Stimulated activated naive CD8-positive, alpha-beta T cell treated with anti-CD3 and anti-CD28 coated beads, Interleukin-15, Interleukin-2, amounts not matched to agents 100 ng/mL and 50 ng/mL, for 24 hours (primary cell): ENCODE measurements around the gene PSMB11.
"Not testable (repeated sequence)": the region's sequence is repeated elsewhere in the genome, so short reads cannot be mapped to it uniquely, and the experiment has no call there.

Experiments used
- H3K27ac Mint-ChIP-seq: one replicate; pipeline ENCODE4 v1.8.0; 2021; ENCODE audit warnings: mild to moderate bottlenecking, mixed read lengths
- H3K27me3 Mint-ChIP-seq: one replicate; pipeline ENCODE4 v1.8.0; 2021; ENCODE audit warnings: mixed read lengths
- H3K36me3 Mint-ChIP-seq: one replicate; pipeline ENCODE4 v1.8.0; 2021; ENCODE audit warnings: low read depth, mixed read lengths
- H3K4me1 Mint-ChIP-seq: one replicate; pipeline ENCODE4 v1.8.0; 2021; ENCODE audit warnings: low read depth, mixed read lengths
- H3K4me3 Mint-ChIP-seq: one replicate; pipeline ENCODE4 v1.8.0; 2021; ENCODE audit warnings: mild to moderate bottlenecking, mixed read lengths
- H3K9me3 Mint-ChIP-seq: one replicate; pipeline ENCODE4 v1.8.0; 2021; ENCODE audit warnings: mixed read lengths

PSMB11 gene

DNA sequence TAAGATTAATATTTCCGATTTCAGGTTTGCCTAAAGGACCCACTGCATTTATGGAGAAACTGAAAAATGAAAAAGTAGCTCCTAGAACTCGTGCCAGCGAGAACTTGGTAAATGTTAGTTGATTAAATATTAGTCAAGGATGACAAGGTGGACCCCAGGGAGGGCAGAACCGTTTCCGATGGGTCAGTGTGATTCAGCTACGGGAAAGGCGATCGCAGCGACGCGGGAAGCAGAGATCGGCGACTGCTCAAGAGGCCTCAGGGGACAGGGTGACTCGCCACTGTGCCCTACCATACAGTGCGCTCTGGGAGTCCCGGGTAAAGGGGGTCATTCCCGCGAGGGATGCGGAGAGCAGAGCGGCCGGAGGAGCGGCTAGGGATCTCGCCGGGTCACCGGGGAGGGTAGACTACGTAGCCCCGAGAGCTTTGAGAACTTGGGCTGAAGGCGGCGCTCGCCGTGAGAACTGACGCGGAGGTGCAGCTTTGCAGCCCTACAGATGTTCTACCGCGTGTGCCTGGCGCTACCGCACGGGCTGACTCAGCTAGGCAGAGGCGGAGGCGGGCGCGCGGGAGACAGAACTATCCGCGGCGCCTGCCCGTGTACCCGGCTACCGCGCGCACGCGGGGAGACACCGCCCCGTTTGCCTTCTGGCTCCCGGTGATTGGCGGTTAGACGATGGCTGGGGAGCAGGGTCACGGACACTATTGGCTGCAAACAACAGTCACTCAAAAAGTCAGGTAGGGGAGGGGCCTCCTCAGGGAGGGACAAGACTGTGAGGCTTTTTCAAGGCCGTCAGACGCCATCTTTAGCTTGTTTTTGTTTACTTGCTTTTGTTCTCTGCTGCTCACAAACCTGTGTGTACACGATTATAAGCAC, 35.2 kb upstream of the PSMB11 start:
- Mint-ChIP-seq H3K36me3 (no peaks in the 10 kb centered on the region), H3K9me3 (no peaks in the 10 kb centered on the region), H3K4me1 (peaks cover 51% of the 10 kb centered on the region), H3K4me3 (peak overlapping the region; percentile 92), H3K27ac (peak overlapping the region; percentile 96), H3K27me3 (no peaks in the 10 kb centered on the region)

DNA sequence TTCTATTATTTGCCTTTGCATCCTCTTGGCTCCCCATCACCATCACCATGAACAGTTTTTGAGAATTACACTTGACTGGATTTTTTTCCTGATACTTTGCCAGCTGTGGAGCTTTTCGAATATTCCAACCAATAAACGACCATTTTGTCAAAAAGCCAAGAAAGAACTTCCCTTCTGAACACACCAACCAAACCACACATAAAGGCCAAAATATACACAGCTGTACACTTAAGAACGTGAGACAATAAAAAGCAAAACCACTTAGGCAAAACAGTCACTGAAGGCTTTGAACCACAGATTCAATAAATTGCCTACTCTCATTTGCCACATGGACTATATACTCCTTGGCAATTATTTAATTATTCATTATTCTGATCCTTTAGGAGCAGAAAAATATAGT, 33.2 kb upstream of the PSMB11 start:
- Mint-ChIP-seq H3K36me3 (no peaks in the 10 kb centered on the region), H3K27ac (peak overlapping the region; percentile 61), H3K4me3 (peak overlapping the region; percentile 93), H3K4me1 (peaks cover 51% of the 10 kb centered on the region), H3K27me3 (no peaks in the 10 kb centered on the region), H3K9me3 (no peaks in the 10 kb centered on the region)

DNA sequence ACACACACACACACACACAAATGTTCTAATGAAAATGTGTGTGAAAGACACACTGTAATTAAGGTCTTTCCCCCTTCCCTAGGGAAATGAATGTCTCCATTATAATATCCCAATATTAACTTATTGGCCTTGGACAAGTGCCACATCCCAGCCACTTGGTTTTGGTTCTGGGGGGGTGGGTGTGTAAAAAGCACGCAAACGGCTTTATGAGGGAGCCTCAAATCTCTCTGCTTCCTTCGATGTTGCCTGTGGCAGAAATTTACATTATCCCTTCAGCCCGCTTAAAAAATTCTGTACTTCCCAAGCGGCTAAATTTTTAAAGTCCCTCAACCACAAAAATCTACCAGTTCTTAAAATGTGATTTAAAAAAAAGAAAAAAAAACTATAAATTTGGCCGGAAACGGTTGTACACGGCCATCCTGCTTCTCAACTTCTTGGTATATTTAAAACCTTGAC, 32.5 kb upstream of the PSMB11 start:
- H3K4me1 Mint-ChIP-seq: peaks cover 51% of the 10 kb centered on the region
- no peaks in the 10 kb centered on the region for H3K27me3 Mint-ChIP-seq
- no peaks in the 10 kb centered on the region for H3K36me3 Mint-ChIP-seq
- no peaks in the 10 kb centered on the region for H3K9me3 Mint-ChIP-seq
- peak overlapping the region; percentile 93 for H3K4me3 Mint-ChIP-seq
- peak overlapping the region; percentile 95 for H3K27ac Mint-ChIP-seq

DNA sequence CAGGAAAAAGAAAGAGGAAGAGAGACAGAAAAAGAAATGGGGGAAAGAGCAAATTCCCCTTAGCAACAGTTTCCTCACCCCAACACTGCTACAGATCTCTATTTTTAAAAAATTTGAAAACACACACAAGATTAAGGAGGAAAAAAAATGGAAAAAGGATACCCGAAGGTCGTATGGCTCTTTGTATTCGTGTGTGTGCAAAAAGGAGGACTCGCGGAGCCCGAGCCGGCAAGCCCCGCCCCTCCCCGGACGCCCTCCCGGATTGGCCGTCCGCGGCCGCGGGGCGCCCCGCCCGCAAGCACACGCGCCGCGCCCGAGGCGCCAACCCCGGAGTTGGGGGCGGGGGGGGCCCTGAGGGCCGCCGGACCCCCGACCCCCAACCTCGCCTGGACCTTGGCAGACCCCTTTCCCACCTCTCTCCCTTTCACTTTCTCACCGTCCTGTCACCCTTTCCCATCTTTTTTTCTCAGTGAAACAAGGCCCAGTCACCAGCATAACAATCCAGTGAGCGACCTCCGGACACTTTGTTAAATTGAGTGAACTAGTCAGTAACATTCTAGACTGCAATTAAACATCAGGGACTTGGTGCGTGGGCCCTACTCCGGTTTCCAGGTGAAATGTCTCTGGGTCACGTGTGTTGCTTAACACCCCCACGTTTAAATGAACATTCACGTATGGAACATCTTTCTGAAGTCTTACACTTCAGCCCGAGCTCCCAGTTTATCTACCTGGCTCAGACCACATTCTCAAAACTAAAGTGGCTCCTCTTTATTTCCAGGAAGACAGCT, 31.9 kb upstream of the PSMB11 start, which contains the start of gene C14orf93:
Gene C14orf93 (minus strand): TSS at position 205 of the 788 bp plus-strand sequence. CDS start 11,120 bp downstream, outside the sequence.
- H3K27ac Mint-ChIP-seq: peak within 1 kb of the TSS; percentile 95
- H3K4me1 Mint-ChIP-seq: peaks cover 51% of the 10 kb centered on the region
- H3K9me3 Mint-ChIP-seq: no peaks in the 10 kb centered on the region
- peak within 1 kb of the TSS; percentile 93 for H3K4me3 Mint-ChIP-seq
- H3K36me3 Mint-ChIP-seq: no peaks in the 10 kb centered on the region
- H3K27me3 Mint-ChIP-seq: no peaks in the 10 kb centered on the region

DNA sequence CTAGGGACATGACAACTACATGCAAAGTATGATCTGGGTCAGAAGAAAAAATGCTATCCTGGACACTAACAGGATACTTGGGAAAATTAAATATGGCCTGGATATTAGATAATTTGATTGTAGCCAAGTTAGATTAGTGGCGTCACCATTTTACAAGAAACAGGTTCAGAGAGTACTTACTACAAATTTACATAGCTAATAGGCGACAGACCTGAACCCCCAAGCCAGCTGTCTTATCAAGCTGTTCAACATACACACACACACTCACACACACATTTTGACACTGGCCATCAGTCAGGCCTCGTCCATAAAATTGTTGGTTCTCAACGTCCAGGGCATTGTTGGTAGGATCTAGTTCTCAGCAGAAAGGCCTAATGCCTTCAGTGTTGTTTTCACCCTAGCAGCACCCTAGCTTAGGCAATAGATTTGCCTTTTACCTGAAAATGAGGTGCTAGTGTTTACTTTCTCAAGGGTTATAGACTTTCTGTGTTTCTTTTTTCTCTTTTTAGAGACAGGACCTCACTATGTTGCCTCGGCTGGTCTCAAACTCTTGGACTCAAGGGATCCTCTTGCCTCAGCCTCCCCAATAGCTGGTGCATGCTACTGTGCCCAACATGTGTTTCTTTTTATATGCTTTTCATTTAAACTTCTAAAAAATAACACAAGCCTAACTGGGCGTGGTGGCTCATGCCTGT, 28.8 kb upstream of the PSMB11 start:
- Mint-ChIP-seq H3K27me3 (no peaks in the 10 kb centered on the region), H3K4me3 (no peak overlapping the region), H3K36me3 (no peaks in the 10 kb centered on the region), H3K4me1 (peaks cover 28% of the 10 kb centered on the region), H3K9me3 (no peaks in the 10 kb centered on the region), H3K27ac (no peak overlapping the region)

DNA sequence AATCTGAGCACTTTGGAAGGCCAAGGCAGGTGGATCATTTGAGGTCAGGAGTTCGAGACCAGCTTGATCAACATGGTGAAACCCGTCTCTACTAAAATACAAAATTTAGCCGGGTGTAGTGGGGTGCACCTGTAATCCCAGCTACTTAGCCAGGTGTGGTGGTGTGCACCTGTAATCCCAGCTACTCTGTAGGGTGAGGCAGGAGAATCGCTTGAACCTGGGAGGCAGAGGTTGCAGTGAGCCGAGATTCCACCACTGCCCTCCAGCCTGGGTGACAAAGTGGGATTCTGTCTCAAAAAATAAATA, 28.3 kb upstream of the PSMB11 start:
- H3K9me3 Mint-ChIP-seq, H3K4me3 Mint-ChIP-seq, H3K27me3 Mint-ChIP-seq, H3K27ac Mint-ChIP-seq, H3K36me3 Mint-ChIP-seq: not testable (repeated sequence)
- H3K4me1 Mint-ChIP-seq: peaks cover 23% of the 10 kb centered on the region

DNA sequence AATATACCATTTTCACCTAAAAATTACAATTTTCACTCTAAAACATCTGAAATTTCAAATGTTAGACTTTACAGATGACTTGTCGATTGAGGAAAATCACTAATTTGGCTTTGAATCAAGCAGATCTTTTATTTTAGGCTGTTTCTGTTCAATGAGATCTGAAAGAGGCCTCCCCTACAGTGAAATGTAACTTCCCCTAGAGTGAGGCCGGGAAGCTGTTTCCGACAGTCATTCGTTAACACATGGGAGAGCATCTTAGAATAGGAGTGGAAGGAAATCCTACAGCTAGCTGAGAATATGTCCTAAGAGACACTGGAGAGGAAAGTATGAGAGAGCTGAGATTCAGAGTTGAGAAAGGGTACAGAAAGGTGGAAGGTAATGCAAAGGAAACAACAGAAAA, 26.4 kb upstream of the PSMB11 start:
- Mint-ChIP-seq H3K9me3 (no peaks in the 10 kb centered on the region), H3K4me3 (no peak overlapping the region), H3K27me3 (no peaks in the 10 kb centered on the region), H3K4me1 (peaks cover 4% of the 10 kb centered on the region), H3K36me3 (peaks cover under 1% of the 10 kb centered on the region), H3K27ac (no peak overlapping the region)

DNA sequence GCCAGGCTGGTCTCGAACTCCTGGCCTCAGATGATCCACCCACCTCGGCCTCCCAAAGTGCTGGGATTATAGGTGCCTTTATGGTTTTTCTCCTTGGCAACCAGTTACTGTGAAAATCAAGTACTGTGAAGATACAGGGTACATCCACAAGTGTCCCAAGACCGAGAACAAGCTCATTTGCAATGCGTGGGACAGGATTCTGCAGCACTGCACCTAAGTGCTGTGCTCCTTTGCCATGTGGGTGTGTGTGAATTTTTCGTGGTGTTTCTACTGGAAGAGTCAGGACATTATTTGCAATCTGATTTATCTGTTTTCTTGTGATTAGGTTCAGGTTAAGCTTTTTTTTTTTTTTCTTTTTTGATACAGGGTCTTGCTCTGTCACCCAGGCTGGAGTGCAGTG, 24.9 kb upstream of the PSMB11 start:
- H3K36me3 Mint-ChIP-seq: peaks cover 13% of the 10 kb centered on the region
- H3K4me1 Mint-ChIP-seq: peaks cover 5% of the 10 kb centered on the region
- H3K9me3 Mint-ChIP-seq: no peaks in the 10 kb centered on the region
- H3K27ac Mint-ChIP-seq: no peak overlapping the region
- no peak overlapping the region for H3K4me3 Mint-ChIP-seq
- H3K27me3 Mint-ChIP-seq: no peaks in the 10 kb centered on the region

DNA sequence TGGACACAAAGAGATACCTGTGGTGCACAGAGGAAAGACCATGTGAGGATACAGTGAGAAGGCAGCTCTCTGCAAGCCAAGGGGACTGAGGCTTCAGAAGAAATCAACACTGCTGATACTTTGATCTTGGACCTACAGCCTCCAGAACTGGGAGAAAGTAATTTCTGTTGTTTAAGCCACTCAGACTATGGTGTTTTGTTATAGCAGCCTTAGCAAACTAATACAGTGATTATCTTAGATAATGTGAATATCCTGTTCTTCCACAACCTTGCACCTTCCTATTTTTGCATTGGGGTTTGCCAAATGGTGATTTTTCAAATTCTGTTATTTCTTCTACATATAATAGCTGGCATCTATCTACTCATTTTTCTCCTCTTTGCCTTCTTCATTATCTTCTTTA, 23.9 kb upstream of the PSMB11 start:
- Mint-ChIP-seq H3K36me3 (peaks cover 13% of the 10 kb centered on the region), H3K4me1 (peaks cover 10% of the 10 kb centered on the region), H3K27me3 (no peaks in the 10 kb centered on the region), H3K9me3 (no peaks in the 10 kb centered on the region), H3K4me3 (no peak overlapping the region), H3K27ac (no peak overlapping the region)

DNA sequence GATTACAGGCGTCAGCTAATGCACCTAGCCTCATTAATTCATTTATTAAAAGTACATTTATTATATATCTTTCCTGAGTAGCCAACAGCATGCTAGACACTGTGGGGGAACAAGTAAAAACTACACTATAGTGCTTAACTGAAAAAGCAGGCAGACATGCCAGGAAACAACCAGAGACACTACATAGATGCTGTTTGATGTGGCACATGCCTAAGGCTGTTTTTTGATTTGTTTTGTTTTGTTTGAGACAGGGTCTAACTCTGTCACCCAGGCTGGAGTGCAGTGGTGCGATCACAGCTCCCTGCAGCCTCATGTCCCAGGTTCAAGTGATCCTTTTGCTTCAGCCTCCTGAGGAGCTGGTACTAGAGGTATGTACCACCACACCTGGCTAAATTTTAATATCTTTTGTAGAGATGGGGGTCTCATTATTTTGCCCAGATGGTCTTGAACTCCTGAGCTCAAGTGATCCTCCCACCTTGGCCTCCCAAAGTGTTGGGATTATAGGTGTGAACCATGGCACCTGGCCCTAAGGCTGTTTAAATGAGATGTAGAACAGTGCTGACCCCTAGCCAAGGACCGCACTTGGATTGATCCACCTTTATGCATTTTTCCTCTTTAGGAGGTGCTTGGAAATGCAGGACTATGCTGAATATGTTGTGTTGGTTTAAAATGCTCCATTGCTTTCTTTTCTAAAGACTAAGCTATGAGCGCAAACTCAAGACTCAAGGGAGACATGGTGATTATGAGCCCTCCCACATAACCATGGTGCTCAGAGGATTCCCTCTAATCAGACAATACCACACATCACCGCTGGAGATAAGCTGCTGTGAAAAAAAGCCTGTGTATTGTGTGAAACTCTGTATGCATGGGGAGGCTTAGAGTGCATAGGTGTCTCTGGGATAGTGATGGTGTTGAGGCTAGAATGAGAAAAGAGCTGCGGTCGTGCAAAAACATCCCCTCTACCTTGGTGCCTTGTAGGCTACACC, 21.6 kb upstream of the PSMB11 start:
- Mint-ChIP-seq H3K9me3 (no peaks in the 10 kb centered on the region), H3K4me1 (peaks cover 33% of the 10 kb centered on the region), H3K27me3 (no peaks in the 10 kb centered on the region), H3K4me3 (no peak overlapping the region), H3K36me3 (peaks cover 31% of the 10 kb centered on the region), H3K27ac (no peak overlapping the region)

DNA sequence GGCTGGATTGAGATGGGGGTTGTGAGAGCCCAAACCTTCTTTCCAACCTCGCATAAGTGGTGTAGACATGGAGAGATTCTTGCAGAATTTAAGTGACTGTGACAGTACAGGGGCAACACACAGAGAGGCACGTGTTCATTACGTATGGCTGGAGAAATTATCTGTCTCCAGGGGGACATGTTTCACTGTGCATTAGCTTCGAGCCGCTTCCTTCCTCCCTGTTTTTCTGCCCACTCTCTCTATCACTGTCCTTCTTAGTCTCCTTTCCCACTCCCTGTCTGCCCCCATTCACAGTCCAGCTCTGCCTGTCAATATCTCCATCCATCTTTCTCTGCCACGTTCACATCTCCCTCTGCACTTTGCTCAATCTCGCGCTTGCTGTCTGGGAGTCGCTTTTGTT, 20.6 kb upstream of the PSMB11 start:
- no peaks in the 10 kb centered on the region for H3K27me3 Mint-ChIP-seq
- no peak overlapping the region for H3K4me3 Mint-ChIP-seq
- H3K9me3 Mint-ChIP-seq: no peaks in the 10 kb centered on the region
- H3K4me1 Mint-ChIP-seq: peaks cover 42% of the 10 kb centered on the region
- H3K27ac Mint-ChIP-seq: peak overlapping the region; percentile 10
- peaks cover 41% of the 10 kb centered on the region for H3K36me3 Mint-ChIP-seq

DNA sequence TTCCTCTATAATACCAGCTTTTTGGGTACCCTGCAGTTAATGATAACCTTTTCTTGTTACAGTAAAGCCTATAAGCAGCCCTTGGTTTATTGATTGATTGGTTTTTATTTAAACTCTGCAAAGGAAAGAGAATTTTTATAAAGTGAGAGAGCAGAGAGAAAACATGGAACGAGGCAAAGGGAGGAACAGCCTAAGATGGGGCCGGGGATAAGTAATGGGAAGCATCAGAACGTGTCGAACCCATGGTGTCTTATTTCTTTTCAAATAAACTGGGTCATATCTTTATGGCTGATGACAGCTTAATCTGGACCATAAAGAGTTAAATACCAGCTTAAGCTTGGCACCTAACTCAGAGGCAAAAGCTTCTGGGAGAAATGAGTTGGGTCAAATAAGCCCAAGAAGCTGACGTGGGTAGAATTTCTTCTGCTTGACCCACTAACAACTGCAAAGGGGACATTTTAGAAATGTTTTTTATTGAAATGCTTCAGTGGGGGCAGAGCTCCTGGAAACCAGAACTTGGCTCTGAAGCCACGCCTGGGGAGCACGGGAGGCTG, 20.0 kb upstream of the PSMB11 start:
- peaks cover 41% of the 10 kb centered on the region for H3K36me3 Mint-ChIP-seq
- no peaks in the 10 kb centered on the region for H3K9me3 Mint-ChIP-seq
- H3K27me3 Mint-ChIP-seq: no peaks in the 10 kb centered on the region
- H3K4me3 Mint-ChIP-seq: no peak overlapping the region
- peaks cover 42% of the 10 kb centered on the region for H3K4me1 Mint-ChIP-seq
- H3K27ac Mint-ChIP-seq: peak overlapping the region; percentile 10

DNA sequence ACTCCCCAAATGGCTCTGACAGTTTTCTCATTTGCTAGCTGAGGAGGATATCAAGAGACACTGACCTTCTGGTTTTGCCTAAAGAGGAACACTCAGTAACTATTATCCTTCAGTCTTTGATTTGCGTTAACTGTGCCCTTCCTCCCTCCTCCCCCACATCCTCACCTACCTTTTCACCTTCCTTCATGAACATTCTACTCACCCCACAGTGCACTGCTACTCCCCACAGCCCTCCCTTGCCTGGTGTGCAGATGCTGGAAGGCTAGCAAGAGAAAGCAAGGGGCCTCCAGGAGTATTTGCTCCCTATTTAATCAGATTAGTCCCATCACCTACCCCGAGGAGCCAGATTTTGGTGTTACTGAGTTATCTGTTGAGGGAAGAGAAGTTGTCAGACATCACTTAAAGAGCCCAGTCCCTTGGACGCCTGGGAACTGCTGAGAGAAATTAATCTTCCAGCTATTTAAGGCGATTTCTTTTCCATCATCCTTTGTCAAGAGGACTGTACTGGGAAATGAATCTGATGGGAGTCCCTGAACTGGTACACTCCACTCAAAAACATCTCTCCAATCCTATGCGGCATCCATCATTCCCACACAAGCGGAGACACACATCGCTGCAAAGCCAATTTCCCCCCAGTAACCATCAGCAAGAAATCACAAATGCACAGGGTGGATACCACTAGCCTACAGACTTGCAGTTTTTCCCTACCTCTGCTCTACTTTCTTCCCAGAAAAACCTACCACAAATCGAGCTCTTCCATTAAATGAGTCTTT, 18.8 kb upstream of the PSMB11 start:
- Mint-ChIP-seq H3K9me3 (no peaks in the 10 kb centered on the region), H3K27me3 (no peaks in the 10 kb centered on the region), H3K36me3 (peaks cover 50% of the 10 kb centered on the region), H3K27ac (peak overlapping the region; percentile 47), H3K4me3 (no peak overlapping the region), H3K4me1 (peaks cover 49% of the 10 kb centered on the region)
